PC-3 (cell line): Measurements from ENCODE around the gene PFKFB4.

Experiments
- EZH2 ChIP-seq: fragments of 300-600 bp; sonication (generic); IDR thresholded peaks from one replicate; pipeline ENCODE4 v1.6.1; 2017; ENCODE audit warnings: antibody characterized with exemption, mild to moderate bottlenecking, low read length; ENCODE audit not compliant: unreplicated experiment
- TF ChIP-seq, protein P1 (sequence below): fragments of 300-600 bp; sonication (generic); conservative IDR thresholded peaks from 2 replicates; pipeline ENCODE4 v1.5.1; 2017; ENCODE audit warnings: antibody characterized with exemption, low read depth, mild to moderate bottlenecking, low read length

DNA sequence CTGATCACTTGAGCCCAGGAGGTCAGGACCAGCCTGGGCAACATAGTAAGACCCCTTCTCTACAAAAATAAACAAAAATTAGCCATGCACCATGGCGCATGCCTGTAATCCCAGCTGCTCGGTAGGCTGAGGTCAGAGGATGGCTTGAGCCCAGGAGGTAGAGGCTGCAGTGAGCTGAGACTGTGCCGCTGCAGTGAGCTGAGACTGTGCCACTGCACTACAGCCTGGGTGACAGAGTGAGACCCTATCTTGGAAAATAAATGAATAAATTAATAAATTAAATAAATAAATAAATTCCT is 63.5 kb downstream of the PFKFB4 start:
- TF ChIP-seq, protein P1, sequence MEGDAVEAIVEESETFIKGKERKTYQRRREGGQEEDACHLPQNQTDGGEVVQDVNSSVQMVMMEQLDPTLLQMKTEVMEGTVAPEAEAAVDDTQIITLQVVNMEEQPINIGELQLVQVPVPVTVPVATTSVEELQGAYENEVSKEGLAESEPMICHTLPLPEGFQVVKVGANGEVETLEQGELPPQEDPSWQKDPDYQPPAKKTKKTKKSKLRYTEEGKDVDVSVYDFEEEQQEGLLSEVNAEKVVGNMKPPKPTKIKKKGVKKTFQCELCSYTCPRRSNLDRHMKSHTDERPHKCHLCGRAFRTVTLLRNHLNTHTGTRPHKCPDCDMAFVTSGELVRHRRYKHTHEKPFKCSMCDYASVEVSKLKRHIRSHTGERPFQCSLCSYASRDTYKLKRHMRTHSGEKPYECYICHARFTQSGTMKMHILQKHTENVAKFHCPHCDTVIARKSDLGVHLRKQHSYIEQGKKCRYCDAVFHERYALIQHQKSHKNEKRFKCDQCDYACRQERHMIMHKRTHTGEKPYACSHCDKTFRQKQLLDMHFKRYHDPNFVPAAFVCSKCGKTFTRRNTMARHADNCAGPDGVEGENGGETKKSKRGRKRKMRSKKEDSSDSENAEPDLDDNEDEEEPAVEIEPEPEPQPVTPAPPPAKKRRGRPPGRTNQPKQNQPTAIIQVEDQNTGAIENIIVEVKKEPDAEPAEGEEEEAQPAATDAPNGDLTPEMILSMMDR = no peak
- TF ChIP-seq EZH2 = no peak
